Measurements from ENCODE around the gene NEXN. TPM values are rescaled to one million over a fixed set of nuclear protein-coding genes. Genes with fewer than 3 reads are reported as not detected.
A peak's percentile ranks its signal among the peaks of the same experiment; 100 is the strongest.
"Not testable (repeated sequence)": the region's sequence is repeated elsewhere in the genome, so short reads cannot be mapped to it uniquely, and the experiment has no call there.

NEXN gene
- total and polyA plus RNA-seq, 4 donors, result 1.8 to 5.2 (median 3.5) TPM

DNA sequence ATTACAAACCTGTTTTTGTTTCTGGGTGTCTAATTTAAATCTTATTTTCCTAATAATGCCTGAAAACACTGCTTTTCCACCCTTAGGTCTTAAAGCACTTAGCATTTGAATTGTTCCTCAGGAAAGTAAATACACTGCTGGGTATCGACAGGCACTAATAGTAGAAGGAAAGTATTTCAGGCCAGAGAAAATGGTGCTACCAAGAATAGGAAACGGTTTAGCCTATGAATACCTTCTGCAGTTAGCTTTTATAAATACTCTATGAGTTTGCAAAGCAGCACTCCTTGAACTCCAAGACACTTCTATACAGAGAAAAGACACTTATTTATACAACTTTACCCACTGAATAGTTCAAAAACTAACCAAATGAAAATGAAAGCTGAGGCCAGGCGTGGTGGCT, 83.7 kb downstream of the NEXN start:
- Histone ChIP-seq H3K4me1 (ENCODE audit: control insufficient read depth, insufficient read depth, low read length) (peaks cover 9% of the 10 kb centered on the region), H3K36me3 (ENCODE audit: control insufficient read depth, insufficient read depth, low read length) (peaks cover 3% of the 10 kb centered on the region), H3K27ac (ENCODE audit: low read depth, low read length) (no peak overlapping the region), H3K4me3 (ENCODE audit: low read depth, low read length) (no peak overlapping the region), H3K9me3 (ENCODE audit: control insufficient read depth, insufficient read depth, low read length) (no peaks in the 10 kb centered on the region), H3K27me3 (ENCODE audit: control insufficient read depth, insufficient read depth, low read length) (no peaks in the 10 kb centered on the region)
- DNase-seq (ENCODE audit: low read depth in 4 of 6, low spot score in 6 of 6), result no peak
- 100% methylated on average over 1 of the region's 3 CpGs for WGBS (ENCODE audit: insufficient coverage)

GRCh38 chr1:77975386-77975785, 87.0 kb downstream of the NEXN start:
- Histone ChIP-seq H3K36me3 (ENCODE audit: control insufficient read depth, insufficient read depth, low read length) (peaks cover 3% of the 10 kb centered on the region), H3K4me1 (ENCODE audit: control insufficient read depth, insufficient read depth, low read length) (peaks cover 16% of the 10 kb centered on the region), H3K27me3 (ENCODE audit: control insufficient read depth, insufficient read depth, low read length) (no peaks in the 10 kb centered on the region), H3K9me3 (ENCODE audit: control insufficient read depth, insufficient read depth, low read length) (no peaks in the 10 kb centered on the region), H3K27ac (ENCODE audit: low read depth, low read length) (no peak overlapping the region), H3K4me3 (ENCODE audit: low read depth, low read length) (no peak overlapping the region)
- WGBS (ENCODE audit: insufficient coverage), result no CpG with 5 or more reads among the region's 4 CpGs
- peak in 1 of 6 donors; percentile 17 for DNase-seq (ENCODE audit: low read depth in 4 of 6, low spot score in 6 of 6)

DNA sequence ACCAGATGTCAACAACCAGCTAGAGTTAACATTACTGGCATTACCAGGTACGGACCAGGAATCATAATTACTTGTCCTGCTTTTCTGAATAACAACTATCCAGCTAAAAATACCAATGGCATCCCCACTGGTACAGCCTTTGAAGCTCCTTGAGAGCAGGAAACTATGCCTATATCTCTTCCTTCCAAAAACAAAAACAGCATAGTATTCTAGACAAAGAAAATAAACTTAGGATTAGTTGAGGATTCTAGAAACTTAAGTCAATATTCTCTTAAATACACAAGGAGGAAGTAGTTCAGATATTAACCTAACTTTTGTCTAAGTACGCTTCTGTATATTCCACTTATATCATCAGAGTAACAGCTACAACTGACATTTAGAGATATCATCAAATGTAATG, 87.5 kb downstream of the NEXN start:
- Histone ChIP-seq H3K27me3 (ENCODE audit: control insufficient read depth, insufficient read depth, low read length) (no peaks in the 10 kb centered on the region), H3K4me1 (ENCODE audit: control insufficient read depth, insufficient read depth, low read length) (peaks cover 16% of the 10 kb centered on the region), H3K36me3 (ENCODE audit: control insufficient read depth, insufficient read depth, low read length) (peaks cover 3% of the 10 kb centered on the region), H3K9me3 (ENCODE audit: control insufficient read depth, insufficient read depth, low read length) (no peaks in the 10 kb centered on the region), H3K27ac (ENCODE audit: low read depth, low read length) (no peak overlapping the region), H3K4me3 (ENCODE audit: low read depth, low read length) (no peak overlapping the region)
- DNase-seq (ENCODE audit: low read depth in 4 of 6, low spot score in 6 of 6), result peak in 1 of 6 donors; percentile 15
- WGBS (ENCODE audit: insufficient coverage), result 0% methylated on average over 1 of the region's 2 CpGs

DNA sequence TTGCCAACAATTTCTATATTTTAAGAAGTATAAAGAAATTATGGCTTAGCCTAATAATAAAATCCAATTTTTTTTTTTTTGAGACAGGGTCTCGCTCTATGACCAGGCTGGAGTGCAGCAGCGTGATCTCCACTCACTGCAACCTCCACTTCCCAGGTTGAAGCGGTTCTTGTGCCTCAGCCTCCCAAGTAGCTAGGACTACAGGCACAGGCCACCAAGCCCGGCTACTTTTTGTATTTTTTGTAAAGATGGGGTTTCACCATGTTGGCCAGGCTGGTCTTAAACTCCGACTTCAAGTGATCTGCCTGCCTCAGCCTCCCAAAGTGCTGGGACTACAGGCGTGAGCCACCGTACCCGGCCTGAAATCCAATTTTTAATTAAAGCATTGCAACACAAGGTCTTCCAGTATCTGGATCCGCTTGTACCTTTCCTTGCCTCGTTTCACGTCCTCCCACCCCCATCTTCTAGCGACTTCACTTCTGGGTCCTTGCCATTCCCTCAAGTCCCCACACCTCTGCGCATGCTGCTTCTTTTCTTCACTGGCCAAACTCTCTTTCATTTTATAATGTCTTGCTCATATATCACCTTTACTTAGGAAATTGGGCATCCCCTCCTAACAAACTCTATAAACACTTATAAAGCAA, 88.1 kb downstream of the NEXN start:
- no peak for DNase-seq (ENCODE audit: low read depth in 4 of 6, low spot score in 6 of 6)
- H3K36me3 ChIP-seq (ENCODE audit: control insufficient read depth, insufficient read depth, low read length), result peaks cover 3% of the 10 kb centered on the region
- no peaks in the 10 kb centered on the region for H3K27me3 ChIP-seq (ENCODE audit: control insufficient read depth, insufficient read depth, low read length)
- no peaks in the 10 kb centered on the region for H3K9me3 ChIP-seq (ENCODE audit: control insufficient read depth, insufficient read depth, low read length)
- H3K4me3 ChIP-seq (ENCODE audit: low read depth, low read length), result no peak overlapping the region
- peaks cover 21% of the 10 kb centered on the region for H3K4me1 ChIP-seq (ENCODE audit: control insufficient read depth, insufficient read depth, low read length)
- 74% methylated on average over 9 of the region's 13 CpGs for WGBS (ENCODE audit: insufficient coverage)
- H3K27ac ChIP-seq (ENCODE audit: low read depth, low read length), result no peak overlapping the region

DNA sequence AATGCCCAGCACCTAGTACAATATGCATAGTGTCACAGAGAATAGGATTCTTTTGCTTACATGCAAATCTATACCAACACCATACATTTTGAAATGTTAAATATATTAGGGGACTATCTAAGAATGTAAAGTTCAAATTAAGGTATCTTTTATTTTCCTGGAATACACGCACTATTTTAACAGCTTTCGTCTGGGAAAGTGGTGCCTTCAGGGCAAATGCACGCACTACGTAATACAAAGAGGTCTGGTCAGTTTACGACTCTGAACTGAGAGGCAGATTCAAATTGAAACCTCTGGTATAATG, 89.5 kb downstream of the NEXN start:
- DNase-seq (ENCODE audit: low read depth in 4 of 6, low spot score in 6 of 6), result no peak
- peaks cover 21% of the 10 kb centered on the region for H3K4me1 ChIP-seq (ENCODE audit: control insufficient read depth, insufficient read depth, low read length)
- no peaks in the 10 kb centered on the region for H3K9me3 ChIP-seq (ENCODE audit: control insufficient read depth, insufficient read depth, low read length)
- H3K27me3 ChIP-seq (ENCODE audit: control insufficient read depth, insufficient read depth, low read length), result no peaks in the 10 kb centered on the region
- WGBS (ENCODE audit: insufficient coverage), result 0% methylated on average over 3 of the region's 5 CpGs
- H3K36me3 ChIP-seq (ENCODE audit: control insufficient read depth, insufficient read depth, low read length), result peaks cover 3% of the 10 kb centered on the region
- peak overlapping the region; percentile 100 for H3K27ac ChIP-seq (ENCODE audit: low read depth, low read length)
- peak overlapping the region; percentile 99 for H3K4me3 ChIP-seq (ENCODE audit: low read depth, low read length)

DNA sequence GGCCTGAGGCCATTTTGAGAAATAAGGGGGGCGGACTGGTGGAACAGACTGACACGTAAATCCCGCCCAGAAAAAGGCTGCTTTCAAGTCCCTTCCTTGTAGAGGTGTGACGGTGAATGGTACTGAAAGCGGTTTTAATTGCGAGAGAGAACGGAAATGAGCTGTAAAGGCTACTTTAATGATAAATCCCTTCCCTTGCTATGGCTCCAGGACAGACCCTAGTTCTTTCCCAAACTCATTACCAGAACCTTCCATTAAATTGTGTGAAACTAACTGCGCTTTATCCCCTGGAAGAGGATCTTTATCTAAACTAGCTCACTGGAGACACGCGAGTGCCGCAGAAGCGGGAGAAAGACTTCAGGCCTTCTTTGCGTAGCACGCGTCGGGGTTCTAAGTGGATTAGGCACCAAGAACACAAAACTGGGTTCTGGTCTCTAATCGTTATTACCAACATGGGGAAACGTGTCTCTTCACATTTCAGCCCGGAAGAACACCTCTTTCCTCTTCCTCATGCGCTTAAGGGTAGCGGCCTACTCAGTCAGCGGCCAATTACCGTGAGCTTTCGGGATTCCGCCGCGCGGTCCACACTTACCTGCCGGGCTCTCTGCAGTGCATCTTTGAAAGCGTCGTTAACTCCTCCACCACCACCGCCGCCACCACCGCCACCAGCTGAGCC, 90.0 kb downstream of the NEXN start:
- 0% methylated on average over 31 of the region's 34 CpGs for WGBS (ENCODE audit: insufficient coverage)
- Histone ChIP-seq H3K27ac (ENCODE audit: low read depth, low read length) (peak overlapping the region; percentile 100), H3K27me3 (ENCODE audit: control insufficient read depth, insufficient read depth, low read length) (no peaks in the 10 kb centered on the region), H3K9me3 (ENCODE audit: control insufficient read depth, insufficient read depth, low read length) (no peaks in the 10 kb centered on the region), H3K4me3 (ENCODE audit: low read depth, low read length) (peak overlapping the region; percentile 99), H3K4me1 (ENCODE audit: control insufficient read depth, insufficient read depth, low read length) (peaks cover 21% of the 10 kb centered on the region), H3K36me3 (ENCODE audit: control insufficient read depth, insufficient read depth, low read length) (peaks cover 3% of the 10 kb centered on the region)
- DNase-seq (ENCODE audit: low read depth in 4 of 6, low spot score in 6 of 6), result peak; percentile 59 to 92 (median 77)

DNA sequence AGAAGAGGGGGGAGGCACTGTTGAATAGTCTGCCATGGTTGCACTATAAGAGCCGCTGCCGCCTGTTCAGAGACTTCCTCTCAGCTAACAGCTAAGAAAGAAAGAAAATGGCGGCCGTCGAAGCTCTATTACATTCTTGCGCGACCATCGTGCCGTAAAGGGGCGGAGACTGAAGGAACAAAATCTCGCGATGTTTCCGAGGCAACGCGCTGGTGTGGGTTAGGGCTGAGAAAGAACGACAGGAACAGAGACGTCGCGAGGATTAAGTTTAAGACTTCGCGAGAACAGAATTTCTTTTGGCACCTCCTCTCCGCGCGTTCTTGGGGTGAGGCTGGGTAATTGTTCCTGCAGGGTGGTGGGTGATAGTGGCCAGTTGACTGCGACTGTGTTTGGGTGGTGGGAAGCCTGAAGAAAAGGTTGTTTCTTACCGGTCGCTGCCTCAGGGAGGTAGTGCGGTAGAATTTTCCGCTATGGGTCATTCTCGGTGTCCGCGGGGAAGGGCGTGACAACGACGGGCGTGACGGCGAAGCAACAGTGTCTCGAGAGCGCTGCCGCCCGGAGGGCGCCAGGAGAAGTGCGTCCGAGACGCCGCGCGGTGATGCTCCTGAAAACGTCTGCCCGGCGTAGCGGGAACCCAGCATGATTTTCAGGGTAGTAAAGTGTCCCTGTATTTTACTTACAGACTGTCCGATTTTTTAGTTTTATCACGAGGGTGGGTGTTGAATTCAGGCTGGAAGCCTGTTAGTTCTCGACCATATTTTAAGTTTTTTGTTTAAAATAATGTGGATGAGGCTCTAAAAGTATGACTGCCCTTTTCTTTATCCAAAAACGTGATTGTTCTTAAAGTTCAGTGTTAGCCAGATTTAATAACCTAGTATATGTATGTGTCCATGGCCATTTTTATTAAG, 90.8 kb downstream of the NEXN start, which contains the start of gene FUBP1:
TSS of gene FUBP1 (minus strand) at position 104 of the 908 bp plus-strand sequence. CDS start at position 36, 68 bp downstream.
- Histone ChIP-seq H3K4me3 (ENCODE audit: low read depth, low read length) (peak within 1 kb of the TSS; percentile 99), H3K27me3 (ENCODE audit: control insufficient read depth, insufficient read depth, low read length) (no peaks in the 10 kb centered on the region), H3K27ac (ENCODE audit: low read depth, low read length) (peak within 1 kb of the TSS; percentile 100), H3K9me3 (ENCODE audit: control insufficient read depth, insufficient read depth, low read length) (no peaks in the 10 kb centered on the region), H3K4me1 (ENCODE audit: control insufficient read depth, insufficient read depth, low read length) (peaks cover 21% of the 10 kb centered on the region), H3K36me3 (ENCODE audit: control insufficient read depth, insufficient read depth, low read length) (peaks cover 3% of the 10 kb centered on the region)
- DNase-seq (ENCODE audit: low read depth in 4 of 6, low spot score in 6 of 6), result peak; percentile 97 to 100 (median 99)
- WGBS (ENCODE audit: insufficient coverage), result 0% methylated on average over 52 of the region's 57 CpGs

DNA sequence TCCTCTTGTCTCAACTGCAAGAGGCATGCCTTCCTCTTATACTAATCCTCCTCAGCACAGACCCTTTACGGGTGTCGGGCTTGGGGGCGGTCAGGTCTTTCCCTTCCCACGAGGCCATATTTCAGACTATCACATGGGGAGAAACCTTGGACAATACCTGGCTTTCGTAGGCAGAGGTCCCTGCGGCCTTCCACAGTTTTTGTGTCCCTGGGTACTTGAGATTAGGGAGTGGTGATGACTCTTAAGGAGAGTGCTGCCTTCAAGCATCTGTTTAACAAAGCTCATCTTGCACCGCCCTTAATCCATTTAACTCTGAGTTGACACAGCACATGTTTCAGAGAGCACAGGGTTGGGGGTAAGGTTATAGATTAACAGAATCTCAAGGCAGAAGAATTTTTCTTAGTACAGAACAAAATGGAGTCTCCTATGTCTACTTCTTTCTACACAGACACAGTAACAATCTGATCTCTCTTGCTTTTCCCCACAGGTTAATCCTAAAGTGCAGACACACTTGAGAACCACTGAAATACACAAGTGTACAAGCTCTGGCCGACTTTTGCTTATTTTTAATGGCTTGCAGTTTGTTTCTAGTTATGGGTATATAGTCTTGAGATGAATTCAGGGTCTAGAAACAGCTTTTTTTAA, 95.0 kb downstream of the NEXN start:
- not testable (repeated sequence) for H3K36me3 ChIP-seq (ENCODE audit: control insufficient read depth, insufficient read depth, low read length); H3K27ac ChIP-seq (ENCODE audit: low read depth, low read length); H3K9me3 ChIP-seq (ENCODE audit: control insufficient read depth, insufficient read depth, low read length); H3K27me3 ChIP-seq (ENCODE audit: control insufficient read depth, insufficient read depth, low read length); DNase-seq (ENCODE audit: low read depth in 4 of 6, low spot score in 6 of 6); H3K4me3 ChIP-seq (ENCODE audit: low read depth, low read length); H3K4me1 ChIP-seq (ENCODE audit: control insufficient read depth, insufficient read depth, low read length)
- 90% methylated on average over 3 of the region's 8 CpGs for WGBS (ENCODE audit: insufficient coverage)

GRCh38 chr1:77983997-77984355, 95.6 kb downstream of the NEXN start:
- Histone ChIP-seq H3K4me3 (ENCODE audit: low read depth, low read length) (no peak overlapping the region), H3K9me3 (ENCODE audit: control insufficient read depth, insufficient read depth, low read length) (no peaks in the 10 kb centered on the region), H3K27me3 (ENCODE audit: control insufficient read depth, insufficient read depth, low read length) (no peaks in the 10 kb centered on the region), H3K27ac (ENCODE audit: low read depth, low read length) (no peak overlapping the region), H3K4me1 (ENCODE audit: control insufficient read depth, insufficient read depth, low read length) (peaks cover 9% of the 10 kb centered on the region), H3K36me3 (ENCODE audit: control insufficient read depth, insufficient read depth, low read length) (no peaks in the 10 kb centered on the region)
- DNase-seq (ENCODE audit: low read depth in 4 of 6, low spot score in 6 of 6), result peak in 1 of 6 donors; percentile 2
